ENCODE measurements around the gene CFL2.

DNA sequence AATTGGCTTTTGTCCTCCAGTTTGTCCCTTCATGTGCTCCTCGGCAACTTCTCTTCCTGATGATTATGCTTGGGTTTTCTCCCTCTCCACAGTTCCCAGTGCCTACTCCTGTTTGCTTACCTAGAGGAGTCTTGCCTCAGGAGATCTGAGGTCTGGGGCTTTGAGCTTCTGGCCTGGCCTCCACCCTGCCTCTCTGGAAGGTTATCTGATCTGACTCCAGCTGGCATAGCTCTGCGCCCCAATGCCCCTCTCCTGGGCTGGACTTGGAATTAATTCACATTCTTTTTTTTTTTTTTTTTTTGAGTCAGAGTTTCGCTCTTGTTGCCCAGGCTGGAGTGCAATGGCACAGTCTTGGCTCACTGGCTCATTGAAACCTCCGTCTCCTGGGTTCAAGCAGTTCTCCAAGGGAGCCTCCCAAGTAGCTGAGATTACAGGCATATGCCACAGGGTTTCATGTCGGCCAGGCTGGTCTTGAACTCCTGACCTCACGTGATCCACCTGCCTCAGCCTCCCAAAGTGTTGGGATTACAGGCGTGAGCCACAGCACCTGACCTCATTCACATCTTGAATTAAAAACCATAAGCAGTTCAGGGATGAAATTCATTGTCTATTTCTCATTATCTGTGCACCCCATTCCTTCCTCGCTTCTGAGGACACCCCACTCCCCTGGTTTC, 33.5 kb downstream of the CFL2 start:
- TF ChIP-seq POLR2A (IDR thresholded peaks at IDR 0.05) (no peak), POLR2AphosphoS5 (IDR thresholded peaks at IDR 0.05) (no peak), EP300 (IDR thresholded peaks at IDR 0.05; ENCODE audit: low read depth) (no peak)
- TF ChIP-seq, protein P1, sequence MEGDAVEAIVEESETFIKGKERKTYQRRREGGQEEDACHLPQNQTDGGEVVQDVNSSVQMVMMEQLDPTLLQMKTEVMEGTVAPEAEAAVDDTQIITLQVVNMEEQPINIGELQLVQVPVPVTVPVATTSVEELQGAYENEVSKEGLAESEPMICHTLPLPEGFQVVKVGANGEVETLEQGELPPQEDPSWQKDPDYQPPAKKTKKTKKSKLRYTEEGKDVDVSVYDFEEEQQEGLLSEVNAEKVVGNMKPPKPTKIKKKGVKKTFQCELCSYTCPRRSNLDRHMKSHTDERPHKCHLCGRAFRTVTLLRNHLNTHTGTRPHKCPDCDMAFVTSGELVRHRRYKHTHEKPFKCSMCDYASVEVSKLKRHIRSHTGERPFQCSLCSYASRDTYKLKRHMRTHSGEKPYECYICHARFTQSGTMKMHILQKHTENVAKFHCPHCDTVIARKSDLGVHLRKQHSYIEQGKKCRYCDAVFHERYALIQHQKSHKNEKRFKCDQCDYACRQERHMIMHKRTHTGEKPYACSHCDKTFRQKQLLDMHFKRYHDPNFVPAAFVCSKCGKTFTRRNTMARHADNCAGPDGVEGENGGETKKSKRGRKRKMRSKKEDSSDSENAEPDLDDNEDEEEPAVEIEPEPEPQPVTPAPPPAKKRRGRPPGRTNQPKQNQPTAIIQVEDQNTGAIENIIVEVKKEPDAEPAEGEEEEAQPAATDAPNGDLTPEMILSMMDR (IDR thresholded peaks at IDR 0.05), result no peak
